HG03025 (cell line): Measurements from ENCODE around the gene ANKUB1.
A peak's percentile ranks its signal among the peaks of the same experiment; 100 is the strongest.
"Not testable (repeated sequence)": the region's sequence is repeated elsewhere in the genome, so short reads cannot be mapped to it uniquely, and the experiment has no call there.

Source experiments
- ATAC-seq: cut with Tn5 transposase; IDR thresholded peaks from one replicate; pipeline ENCODE4 v1.9.1; 2021; ENCODE audit warnings: mild to moderate bottlenecking, moderate library complexity; ENCODE audit not compliant: unreplicated experiment, low FRiP score

Gene ANKUB1

GRCh38 chr3:149792452-149793270, at the start of gene ANKUB1:
TSS of gene ANKUB1 (minus strand) at chr3:149792554. CDS start at chr3:149792366, 188 bp downstream.
- no peak for ATAC-seq

- no peak for ATAC-seq
These were observed 47.5 kb upstream of the ANKUB1 start for GRCh38 chr3:149839896-149840295.

GRCh38 chr3:149839469-149839868, 47.1 kb upstream of the ANKUB1 start:
- not testable (repeated sequence) for ATAC-seq

- ATAC-seq = not testable (repeated sequence)
These were observed 46.1 kb upstream of the ANKUB1 start for GRCh38 chr3:149838491-149838890.

- ATAC-seq = no peak
These were observed 40.9 kb upstream of the ANKUB1 start for GRCh38 chr3:149833241-149833640.

- no peak for ATAC-seq
These were observed 39.7 kb upstream of the ANKUB1 start for GRCh38 chr3:149832086-149832485.

- no peak for ATAC-seq
These were observed 39.0 kb upstream of the ANKUB1 start for GRCh38 chr3:149831321-149831720.

GRCh38 chr3:149830902-149831301, 38.5 kb upstream of the ANKUB1 start:
- ATAC-seq = no peak

GRCh38 chr3:149829631-149830030, 37.3 kb upstream of the ANKUB1 start:
- ATAC-seq = not testable (repeated sequence)

GRCh38 chr3:149828390-149828789, 36.0 kb upstream of the ANKUB1 start:
- ATAC-seq = no peak

GRCh38 chr3:149826636-149827035, 34.3 kb upstream of the ANKUB1 start:
- ATAC-seq = no peak

- ATAC-seq = no peak
These were observed 27.8 kb upstream of the ANKUB1 start for GRCh38 chr3:149820183-149820582.

- no peak for ATAC-seq
These were observed 27.1 kb upstream of the ANKUB1 start for GRCh38 chr3:149819432-149819831.

- no peak for ATAC-seq
These were observed 24.6 kb upstream of the ANKUB1 start for GRCh38 chr3:149816986-149817385.

GRCh38 chr3:149816311-149816710, 24.0 kb upstream of the ANKUB1 start:
- ATAC-seq = no peak

GRCh38 chr3:149815728-149816127, 23.4 kb upstream of the ANKUB1 start:
- ATAC-seq = no peak

- no peak for ATAC-seq
These were observed 23.0 kb upstream of the ANKUB1 start for GRCh38 chr3:149815321-149815720.

GRCh38 chr3:149813367-149814281, 21.3 kb upstream of the ANKUB1 start:
- peak; percentile 26 for ATAC-seq

GRCh38 chr3:149812606-149813366, 20.4 kb upstream of the ANKUB1 start, which contains the start of gene RNF13:
TSS of gene RNF13 (plus strand) at chr3:149813215. CDS start at chr3:149846027, 32,812 bp downstream.
- peak; percentile 97 for ATAC-seq

- no peak for ATAC-seq
These were observed 19.8 kb upstream of the ANKUB1 start for GRCh38 chr3:149812165-149812605.
